Psoas muscle (tissue), 8 donors: Measurements from ENCODE around the gene RABIF. TPM values are rescaled to one million over a fixed set of nuclear protein-coding genes. Genes with fewer than 3 reads are reported as not detected.

ENCODE experiments used
- ATAC-seq, 4 donors: fragments of 200-7000 bp; cut with Tn5 transposase; one replicate each; pipeline ENCODE4 v1.9.1; 2020; ENCODE audit warnings: moderate library complexity in 3 of 4, mild to moderate bottlenecking in 2 of 4
- DNase-seq, 2 donors: peaks; one replicate each; pipeline ENCODE4 v3.0.0-alpha.2; 2020
- H3K27ac ChIP-seq: fragments of 200-600 bp; one replicate; pipeline ENCODE4 v1.8.0; 2022
- H3K27me3 ChIP-seq, 3 donors: fragments of 200-600 bp in 1 of 3; one replicate each; pipeline versions ENCODE4 v1.6.1 to v1.8.0; 2013 to 2022; ENCODE audit warnings: low read length in 2 of 3, mild to moderate bottlenecking in 2 of 3, moderate library complexity in 1 of 3; ENCODE audit not compliant: insufficient read depth in 3 of 3
- H3K36me3 ChIP-seq, 2 donors: fragments of 200-600 bp in 1 of 2; one replicate each; pipeline versions ENCODE4 v1.6.1 to v1.8.0; 2013 to 2022; ENCODE audit warnings: low read depth in 1 of 2, mild to moderate bottlenecking in 1 of 2, moderate library complexity in 1 of 2; ENCODE audit not compliant: insufficient read depth in 1 of 2
- H3K4me1 ChIP-seq: fragments of 200-600 bp; one replicate; pipeline ENCODE4 v1.8.0; 2022
- H3K4me3 ChIP-seq: fragments of 200-600 bp; one replicate; pipeline ENCODE4 v1.8.0; 2022; ENCODE audit warnings: mild to moderate bottlenecking
- H3K9me3 ChIP-seq: fragments of 200-600 bp; one replicate; pipeline ENCODE4 v1.8.0; 2022
- WGBS, 3 donors: extraction: QIAGEN DNeasy Blood & Tissue Kit; methylation state at CpG; one replicate each; pipeline versions ENCODE4 v1.1.6 to v1.1.7; 2013; 5-methylcytosine and 5-hydroxymethylcytosine counted together
- intact Hi-C, 2 donors: fragments of 100-400 bp; cut with DNase I; formaldehyde crosslinking; loops; one replicate each; pipeline versions ENCODE4 v1.11.0 to v1.14.2; 2022
- polyA plus RNA-seq, 3 donors: library from polyadenylated mRNA; stranded (reverse); fragments of 200-250 nt; gene quantifications; one replicate each; pipeline ENCODE4 v1.2.3, GENCODE V29; 2013
- total RNA-seq, 4 donors: library from RNA; stranded (reverse); fragmentation: NEBNext Ultra II Directional in 2 of 4; extraction: Animal tissue kit (Norgen Biotek cat#: 25700) in 2 of 4; gene quantifications; one replicate each; pipeline versions ENCODE4 v1.2.1 to v1.2.4, GENCODE V29; 2021 to 2023
- TF ChIP-seq, protein P1 (sequence below): fragments of 200-600 bp; IDR thresholded peaks from one replicate; pipeline ENCODE4 v1.8.0; 2022; ENCODE audit warnings: antibody characterized with exemption
- donor health status: healthy with polysubstance abuse.
- donor health status: DM: no; HTN: no; CAD: no; lungs with moderate emphysema.
- donor health status: Bipolar disorder and iron deficiency.
- donor health status: healthy.
- donor health status: DM: yes; HTN: yes; CAD: no.
- donor health status: DM: no; HTN: no; CAD: no.
- donor health status: DM: no; HTN: no; CAD: no.
- donor health status: DM: yes; HTN: yes; CAD: no.

The RABIF gene
- total and polyA plus RNA-seq, 7 donors, result 3.6 to 12.1 (median 7.0) TPM

DNA sequence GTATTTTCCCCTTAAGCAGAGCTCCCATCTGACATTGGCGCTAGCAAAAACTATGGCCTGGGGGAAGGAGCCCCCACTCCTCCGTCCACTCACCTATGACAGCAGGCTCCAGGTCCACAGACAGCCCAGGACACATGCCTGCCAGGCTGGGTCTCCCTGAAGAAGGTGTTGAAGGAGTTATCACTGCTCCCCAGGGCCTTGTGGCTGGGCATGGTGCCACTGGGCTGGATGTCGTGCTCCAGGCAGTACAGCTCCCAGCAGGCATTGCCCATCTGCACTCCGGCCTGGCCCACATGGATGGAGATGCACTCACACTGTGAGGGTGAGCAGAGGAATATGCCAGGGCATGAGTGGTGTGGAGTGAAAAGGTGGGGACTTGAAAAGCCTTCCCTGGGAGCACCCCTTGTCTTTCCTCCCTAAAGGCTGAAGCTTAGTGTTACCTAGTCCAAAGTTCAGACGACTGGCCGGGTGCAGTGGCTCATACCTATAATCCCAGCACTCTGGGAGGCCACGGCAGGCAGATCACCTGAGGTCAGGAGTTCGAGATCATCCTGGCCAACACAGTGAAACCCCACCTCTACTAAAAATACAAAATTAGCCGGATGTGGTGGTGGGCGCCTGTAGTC, 30.0 kb downstream of the RABIF start:
- WGBS, 3 donors, result 87 to 90% (median 90%) methylated on average over 10 of the region's 10 CpGs
- TF ChIP-seq, protein P1, sequence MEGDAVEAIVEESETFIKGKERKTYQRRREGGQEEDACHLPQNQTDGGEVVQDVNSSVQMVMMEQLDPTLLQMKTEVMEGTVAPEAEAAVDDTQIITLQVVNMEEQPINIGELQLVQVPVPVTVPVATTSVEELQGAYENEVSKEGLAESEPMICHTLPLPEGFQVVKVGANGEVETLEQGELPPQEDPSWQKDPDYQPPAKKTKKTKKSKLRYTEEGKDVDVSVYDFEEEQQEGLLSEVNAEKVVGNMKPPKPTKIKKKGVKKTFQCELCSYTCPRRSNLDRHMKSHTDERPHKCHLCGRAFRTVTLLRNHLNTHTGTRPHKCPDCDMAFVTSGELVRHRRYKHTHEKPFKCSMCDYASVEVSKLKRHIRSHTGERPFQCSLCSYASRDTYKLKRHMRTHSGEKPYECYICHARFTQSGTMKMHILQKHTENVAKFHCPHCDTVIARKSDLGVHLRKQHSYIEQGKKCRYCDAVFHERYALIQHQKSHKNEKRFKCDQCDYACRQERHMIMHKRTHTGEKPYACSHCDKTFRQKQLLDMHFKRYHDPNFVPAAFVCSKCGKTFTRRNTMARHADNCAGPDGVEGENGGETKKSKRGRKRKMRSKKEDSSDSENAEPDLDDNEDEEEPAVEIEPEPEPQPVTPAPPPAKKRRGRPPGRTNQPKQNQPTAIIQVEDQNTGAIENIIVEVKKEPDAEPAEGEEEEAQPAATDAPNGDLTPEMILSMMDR, result no peak
- Histone ChIP-seq H3K27ac (peak overlapping the region; percentile 39), H3K9me3 (no peaks in the 10 kb centered on the region), H3K4me1 (peaks cover 2% of the 10 kb centered on the region), H3K27me3 (no peaks in the 10 kb centered on the region), H3K36me3 (no peaks in the 10 kb centered on the region), H3K4me3 (no peak overlapping the region)
- ATAC-seq (no peak), DNase-seq (peak; percentile 53 to 76)
- intact Hi-C loops, result no loop called here

DNA sequence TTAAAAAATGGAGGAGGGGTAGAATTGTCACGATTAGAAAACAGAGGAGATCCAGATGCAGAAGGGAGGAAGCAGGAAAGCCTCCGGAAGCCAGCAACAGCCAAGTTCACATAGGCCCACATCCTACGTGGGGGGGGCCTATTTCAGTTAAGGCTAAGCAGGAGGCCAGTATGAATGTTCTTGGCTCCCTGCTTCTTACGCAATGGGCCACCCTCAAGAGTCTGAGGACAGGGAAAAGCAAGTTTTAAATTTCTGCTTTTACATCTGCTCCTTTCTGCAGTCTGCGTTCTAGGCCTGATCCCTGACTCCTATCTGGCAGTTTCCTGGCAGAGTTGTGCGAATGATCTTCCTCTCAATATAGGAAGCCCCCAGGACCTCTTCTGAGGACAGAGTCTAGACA, 30.6 kb downstream of the RABIF start:
- peak in 1 of 4 donors; percentile 37 for ATAC-seq
- DNase-seq, result peak; percentile 70 to 82
- Histone ChIP-seq H3K4me3 (no peak overlapping the region), H3K27me3 (no peaks in the 10 kb centered on the region), H3K36me3 (no peaks in the 10 kb centered on the region), H3K27ac (peak overlapping the region; percentile 39), H3K9me3 (no peaks in the 10 kb centered on the region), H3K4me1 (peaks cover 2% of the 10 kb centered on the region)
- intact Hi-C loops, result no loop called here
- 60 to 62% (median 61%) methylated on average over 6 of the region's 6 CpGs for WGBS, 3 donors
- TF ChIP-seq, protein P1, result no peak

DNA sequence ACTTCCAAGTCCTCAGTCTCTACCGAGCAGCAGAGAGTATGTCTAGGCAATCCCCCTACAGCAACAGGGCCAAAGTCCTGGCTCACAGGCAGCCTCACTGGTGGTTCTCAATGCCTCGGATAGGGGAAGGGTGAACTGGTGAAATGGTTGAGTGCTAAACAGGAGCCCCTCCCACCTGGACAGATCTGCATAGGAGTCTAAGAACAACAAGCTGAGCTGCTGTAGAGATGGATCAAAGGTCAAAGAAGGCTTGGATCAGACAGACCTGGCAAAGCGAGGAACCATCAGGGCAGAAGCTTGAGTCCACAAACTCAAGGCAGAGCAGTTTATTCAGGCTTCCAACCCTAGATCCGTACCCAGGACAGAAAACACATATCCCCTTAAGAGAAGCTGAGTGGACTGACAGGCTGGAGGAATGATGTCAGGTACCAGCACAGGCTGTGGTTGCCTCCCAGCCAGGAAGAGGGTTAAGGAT, 31.8 kb downstream of the RABIF start:
- TF ChIP-seq, protein P1, result no peak
- H3K4me3 ChIP-seq, result no peak overlapping the region
- H3K9me3 ChIP-seq, result no peaks in the 10 kb centered on the region
- no peak for DNase-seq
- H3K27me3 ChIP-seq, result no peaks in the 10 kb centered on the region
- no peak for ATAC-seq
- no peak overlapping the region for H3K27ac ChIP-seq
- intact Hi-C loops, result no loop called here
- peaks cover 2% of the 10 kb centered on the region for H3K4me1 ChIP-seq
- 62 to 69% (median 62%) methylated on average over 4 of the region's 4 CpGs for WGBS, 3 donors
- H3K36me3 ChIP-seq, result no peaks in the 10 kb centered on the region

DNA sequence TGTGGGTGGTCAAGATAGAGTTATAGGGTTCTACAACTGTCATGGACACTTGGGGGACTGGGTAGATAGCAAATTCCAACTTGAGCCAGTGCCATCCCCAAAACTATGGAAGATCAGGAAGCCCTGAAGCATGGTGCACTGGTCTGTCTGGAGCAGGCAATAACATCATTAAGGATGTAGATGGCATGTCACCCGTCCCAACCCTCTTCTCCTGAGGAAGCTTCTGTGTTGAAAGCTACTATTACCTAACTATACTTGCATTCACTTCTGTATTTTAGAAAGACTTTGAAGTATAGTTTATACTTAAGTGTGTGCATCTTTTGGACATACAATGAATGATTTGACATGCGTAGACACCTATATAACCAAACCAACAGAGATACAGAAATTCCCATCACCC, 32.9 kb downstream of the RABIF start:
- TF ChIP-seq, protein P1, result no peak
- Histone ChIP-seq H3K9me3 (no peaks in the 10 kb centered on the region), H3K36me3 (no peaks in the 10 kb centered on the region), H3K4me3 (no peak overlapping the region), H3K27ac (no peak overlapping the region), H3K27me3 (no peaks in the 10 kb centered on the region), H3K4me1 (peaks cover 2% of the 10 kb centered on the region)
- intact Hi-C loops, result no loop called here
- DNase-seq (no peak), ATAC-seq (no peak)
- WGBS, 3 donors, result 91 to 92% (median 92%) methylated on average over 2 of the region's 2 CpGs

DNA sequence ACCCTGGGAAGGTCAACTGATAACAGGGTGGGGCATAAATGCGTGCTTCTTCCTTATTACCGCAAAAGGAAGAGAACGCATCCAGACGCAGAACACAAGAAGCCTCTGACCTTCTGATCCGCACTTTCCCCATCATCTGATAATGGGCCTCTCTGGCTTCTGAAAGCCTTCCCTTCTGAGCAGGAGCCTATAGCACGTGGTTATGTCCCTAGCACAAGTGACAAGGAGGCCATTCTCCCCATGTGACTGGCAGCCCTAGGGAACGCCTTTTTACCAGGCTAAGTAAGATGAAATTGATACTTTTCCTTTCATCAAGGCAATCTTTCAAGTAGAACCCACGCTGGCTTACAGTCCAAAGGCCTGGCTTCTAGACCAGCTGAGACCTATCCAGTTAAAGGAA, 34.2 kb downstream of the RABIF start:
- no peak for DNase-seq
- H3K27ac ChIP-seq, result no peak overlapping the region
- WGBS, 3 donors, result 86 to 90% (median 88%) methylated on average over 8 of the region's 8 CpGs
- no peaks in the 10 kb centered on the region for H3K27me3 ChIP-seq
- ATAC-seq, result no peak
- no peak overlapping the region for H3K4me3 ChIP-seq
- H3K4me1 ChIP-seq, result peaks cover 2% of the 10 kb centered on the region
- intact Hi-C loops, result no loop called here
- TF ChIP-seq, protein P1, result no peak
- no peaks in the 10 kb centered on the region for H3K9me3 ChIP-seq
- no peaks in the 10 kb centered on the region for H3K36me3 ChIP-seq
